Activated CD4-positive, alpha-beta T cell treated with anti-CD3 and anti-CD28 coated beads, Interleukin-2, Interleukin-6, amounts not matched to agents 100 ng/mL and 50 ng/mL, durations not matched to agents 16 hours and 8 hours (primary cell): ENCODE data around the gene PPIF.

Source experiments
- DNase-seq: peaks from one replicate; pipeline ENCODE4 v3.0.0-alpha.2; 2020

The PPIF gene

DNA sequence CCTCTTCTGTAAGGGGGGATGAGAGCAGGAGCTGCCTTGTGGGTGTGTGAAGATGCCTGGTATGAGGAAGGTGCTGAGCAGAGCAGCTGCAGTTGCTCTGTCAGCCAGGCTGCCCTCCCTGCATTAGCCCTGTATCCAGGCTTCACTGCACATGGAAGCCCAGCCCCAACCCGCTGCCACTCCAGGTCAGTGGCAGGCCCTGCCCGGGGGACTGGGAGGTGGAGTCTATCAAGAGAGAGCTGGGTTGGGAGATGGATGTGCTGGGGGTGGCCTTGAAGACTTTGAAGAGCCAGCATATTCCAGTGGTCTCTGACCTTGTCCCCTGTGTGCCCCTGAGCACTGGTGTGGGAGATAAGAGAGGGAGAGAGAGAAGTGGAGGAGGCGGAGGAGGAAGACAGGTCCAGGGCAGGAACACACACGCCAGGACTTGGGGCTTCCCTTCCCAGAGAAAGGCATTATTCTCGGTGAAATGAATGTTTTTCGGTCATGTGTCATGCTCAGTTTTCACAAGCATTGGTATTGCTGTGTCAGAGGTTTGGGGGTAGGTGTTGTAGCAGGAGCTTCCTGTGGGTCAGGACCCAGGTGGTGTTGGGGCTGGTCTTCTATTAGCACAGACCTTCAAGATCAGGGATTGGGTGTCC, 2.6 kb downstream of the PPIF start:
- no peak for DNase-seq

DNA sequence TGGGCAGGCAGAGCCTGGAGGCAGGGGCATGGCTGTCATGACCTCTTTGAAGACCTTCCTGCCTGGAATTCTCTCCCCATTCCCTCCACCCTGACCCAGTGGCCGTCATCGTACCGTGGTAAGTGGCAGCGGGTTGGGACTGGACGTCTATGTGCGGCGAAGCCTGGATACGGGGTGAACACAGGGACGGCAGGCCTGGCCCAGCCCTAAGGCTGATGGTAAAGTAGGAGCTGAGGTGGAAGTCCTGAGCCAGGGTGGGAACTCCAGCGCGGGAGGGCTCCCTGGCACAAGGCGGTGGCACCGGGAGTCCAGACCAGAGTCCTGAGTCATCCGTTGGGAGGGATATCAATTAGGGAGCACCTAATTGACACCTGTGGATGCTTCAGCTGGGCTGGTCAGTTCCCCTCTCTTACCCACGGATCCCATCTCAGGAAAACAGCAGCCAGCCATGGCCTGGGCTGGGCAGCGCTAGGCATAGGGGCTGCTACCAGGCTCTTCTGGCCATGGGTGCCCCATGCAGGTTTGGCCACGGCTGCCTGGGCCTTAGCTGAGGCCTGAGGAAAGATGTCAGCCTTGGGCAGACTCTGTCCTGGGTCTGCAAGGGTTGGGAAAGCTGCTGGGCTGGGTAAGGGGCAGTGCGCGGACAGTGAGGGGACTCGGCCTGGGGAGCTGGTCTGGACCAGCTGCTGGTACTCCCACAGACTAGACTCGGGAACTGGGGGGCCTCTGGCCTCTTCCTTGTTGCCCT, 3.3 kb downstream of the PPIF start:
- no peak for DNase-seq

DNA sequence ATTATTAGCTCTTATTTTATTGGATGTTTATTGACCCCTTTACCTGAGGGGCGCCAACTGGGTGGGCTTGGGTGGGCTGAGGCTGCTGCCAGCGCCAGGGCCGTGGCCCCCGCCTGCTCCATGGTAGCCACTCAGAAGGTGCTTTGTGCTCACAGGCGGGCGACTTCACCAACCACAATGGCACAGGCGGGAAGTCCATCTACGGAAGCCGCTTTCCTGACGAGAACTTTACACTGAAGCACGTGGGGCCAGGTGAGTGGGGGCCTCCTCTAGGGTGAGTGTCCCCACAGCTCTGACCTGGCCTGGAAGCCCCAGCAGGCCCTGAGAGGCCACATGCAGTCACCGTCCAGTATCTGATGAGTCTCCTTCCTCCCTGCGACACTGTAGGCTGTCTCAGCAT, 4.1 kb downstream of the PPIF start:
- no peak for DNase-seq

DNA sequence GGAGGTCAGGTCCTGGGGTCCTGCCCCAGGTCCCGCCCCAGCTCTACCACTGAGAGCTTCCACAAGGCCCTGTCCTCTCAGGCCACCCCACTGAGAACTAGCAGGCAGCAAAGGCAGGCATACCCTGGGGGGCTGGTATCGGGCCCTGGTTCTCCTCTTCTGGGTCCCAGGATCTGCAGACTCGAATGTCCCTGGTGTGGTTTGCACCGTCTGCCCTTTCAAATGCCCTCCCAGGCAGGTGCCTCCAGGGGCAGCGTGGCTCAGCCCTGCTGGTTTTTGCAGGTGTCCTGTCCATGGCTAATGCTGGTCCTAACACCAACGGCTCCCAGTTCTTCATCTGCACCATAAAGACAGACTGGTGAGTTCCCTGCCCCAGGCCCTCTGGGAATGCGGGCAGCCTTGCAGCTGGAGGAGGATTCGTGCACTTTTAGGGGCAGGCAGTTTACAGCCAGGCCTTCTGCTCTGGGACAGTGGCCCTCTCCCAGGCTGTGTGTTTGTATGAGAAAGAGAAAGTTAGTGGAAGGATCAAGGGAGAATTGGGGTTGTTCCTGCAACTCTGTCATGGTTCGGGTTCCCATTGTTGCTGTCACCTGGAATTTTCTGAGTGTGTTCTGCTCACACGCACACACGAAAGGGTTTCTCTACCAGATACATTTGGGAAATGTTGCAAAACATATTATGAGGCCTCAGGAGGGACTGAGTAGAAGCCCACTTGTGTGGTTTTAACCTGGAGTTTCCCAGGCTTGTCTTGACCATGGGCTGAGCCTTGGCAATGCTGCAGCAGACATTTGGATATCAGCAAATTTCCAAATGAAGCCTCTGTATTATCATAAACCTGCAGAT, 5.0 kb downstream of the PPIF start:
- DNase-seq, result no peak

DNA sequence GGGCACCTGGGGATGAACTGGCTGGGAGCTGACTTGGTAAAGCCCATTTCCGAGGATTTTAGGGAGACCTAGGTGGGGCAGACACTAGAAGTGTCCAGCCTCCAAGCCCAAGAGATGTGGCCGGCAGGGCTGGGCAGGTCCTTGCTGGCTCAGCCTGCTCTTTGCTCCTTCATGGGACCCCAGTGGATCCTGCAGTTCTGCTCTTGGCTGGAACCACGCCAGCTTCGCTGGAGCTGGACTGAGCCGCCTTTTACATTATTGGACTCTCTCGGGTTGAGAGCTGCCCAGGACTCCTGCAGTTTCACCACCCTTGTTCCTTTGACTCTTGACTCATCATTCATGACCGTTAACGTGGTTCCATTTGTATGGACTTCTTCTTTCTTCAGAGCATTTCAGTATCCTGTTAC, 5.7 kb downstream of the PPIF start:
- DNase-seq, result no peak

DNA sequence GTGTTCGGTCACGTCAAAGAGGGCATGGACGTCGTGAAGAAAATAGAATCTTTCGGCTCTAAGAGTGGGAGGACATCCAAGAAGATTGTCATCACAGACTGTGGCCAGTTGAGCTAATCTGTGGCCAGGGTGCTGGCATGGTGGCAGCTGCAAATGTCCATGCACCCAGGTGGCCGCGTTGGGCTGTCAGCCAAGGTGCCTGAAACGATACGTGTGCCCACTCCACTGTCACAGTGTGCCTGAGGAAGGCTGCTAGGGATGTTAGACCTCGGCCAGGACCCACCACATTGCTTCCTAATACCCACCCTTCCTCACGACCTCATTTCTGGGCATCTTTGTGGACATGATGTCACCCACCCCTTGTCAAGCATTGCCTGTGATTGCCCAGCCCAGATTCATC, 6.5 kb downstream of the PPIF start:
- no peak for DNase-seq

DNA sequence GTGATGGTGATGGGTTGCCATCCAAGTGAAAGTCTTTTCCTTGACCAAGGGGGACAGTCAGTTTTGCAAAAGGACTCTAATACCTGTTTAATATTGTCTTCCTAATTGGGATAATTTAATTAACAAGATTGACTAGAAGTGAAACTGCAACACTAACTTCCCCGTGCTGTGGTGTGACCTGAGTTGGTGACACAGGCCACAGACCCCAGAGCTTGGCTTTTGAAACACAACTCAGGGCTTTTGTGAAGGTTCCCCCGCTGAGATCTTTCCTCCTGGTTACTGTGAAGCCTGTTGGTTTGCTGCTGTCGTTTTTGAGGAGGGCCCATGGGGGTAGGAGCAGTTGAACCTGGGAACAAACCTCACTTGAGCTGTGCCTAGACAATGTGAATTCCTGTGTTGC, 6.9 kb downstream of the PPIF start:
- DNase-seq, result no peak

DNA sequence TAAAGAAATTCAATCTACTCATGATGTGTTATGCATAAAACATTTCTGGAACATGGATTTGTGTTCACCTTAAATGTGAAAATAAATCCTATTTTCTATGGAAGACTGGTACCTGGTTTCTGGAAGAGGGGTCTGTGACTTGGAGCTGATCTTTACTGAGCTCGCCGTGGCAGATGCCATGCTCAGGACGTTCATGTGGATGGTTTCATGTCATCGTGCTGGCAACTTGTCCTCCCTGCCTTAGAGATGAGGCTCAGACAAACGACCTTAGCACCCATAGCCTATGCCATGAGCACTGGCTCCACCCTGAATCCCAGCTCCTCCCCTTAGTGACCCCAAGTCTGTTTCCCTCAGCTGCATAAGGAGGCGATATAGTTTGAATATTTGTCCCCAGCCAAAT, 7.3 kb downstream of the PPIF start:
- DNase-seq, result no peak

DNA sequence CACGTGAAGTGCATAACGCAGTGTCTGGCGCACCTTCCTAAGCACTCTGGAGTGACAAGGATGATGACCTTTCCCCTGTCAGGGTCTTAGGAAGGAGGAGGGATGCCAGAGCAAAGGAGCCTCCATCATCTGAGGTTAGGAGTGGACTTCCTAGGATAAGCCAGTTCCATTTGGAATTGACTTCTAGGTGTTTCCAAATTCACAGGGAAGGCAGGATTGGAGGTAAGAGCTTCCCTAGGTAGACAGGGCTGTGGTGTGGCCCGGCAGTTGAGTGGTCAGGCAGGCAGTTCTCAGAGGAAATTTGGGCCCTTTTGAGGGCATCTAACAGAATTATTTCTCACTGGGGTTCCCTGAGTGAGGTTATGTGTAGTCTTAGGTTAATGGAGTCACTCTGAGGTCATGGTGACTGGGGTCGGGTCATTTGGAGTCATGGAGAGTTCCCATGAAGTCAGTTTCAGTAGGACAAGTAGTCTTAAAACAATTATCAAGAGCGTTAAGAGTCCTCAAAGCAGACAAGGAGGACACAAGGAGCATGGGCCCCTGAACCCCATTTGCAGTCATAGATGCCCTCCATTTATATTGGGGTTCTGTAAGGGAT, 8.2 kb downstream of the PPIF start:
- no peak for DNase-seq

DNA sequence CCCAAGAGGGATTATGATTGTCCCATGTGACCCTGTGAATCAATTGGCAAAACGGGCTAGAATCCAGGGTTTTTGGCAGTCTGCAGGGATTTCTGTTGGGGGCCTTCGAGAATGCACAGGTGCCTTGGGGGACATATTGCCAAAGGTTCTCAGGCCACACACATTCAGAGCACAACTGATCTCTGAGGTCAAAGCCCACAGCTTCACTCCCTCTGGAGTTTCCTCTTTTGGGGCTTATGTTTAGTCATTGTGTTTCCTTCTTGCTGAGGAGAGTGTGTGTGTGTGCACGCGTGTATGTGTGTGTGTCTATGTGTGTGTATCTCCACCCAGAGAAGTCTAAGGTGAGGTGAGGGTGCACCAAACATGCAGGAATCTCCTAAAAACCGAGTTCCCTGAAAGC, 8.8 kb downstream of the PPIF start:
- DNase-seq, result peak; percentile 42

DNA sequence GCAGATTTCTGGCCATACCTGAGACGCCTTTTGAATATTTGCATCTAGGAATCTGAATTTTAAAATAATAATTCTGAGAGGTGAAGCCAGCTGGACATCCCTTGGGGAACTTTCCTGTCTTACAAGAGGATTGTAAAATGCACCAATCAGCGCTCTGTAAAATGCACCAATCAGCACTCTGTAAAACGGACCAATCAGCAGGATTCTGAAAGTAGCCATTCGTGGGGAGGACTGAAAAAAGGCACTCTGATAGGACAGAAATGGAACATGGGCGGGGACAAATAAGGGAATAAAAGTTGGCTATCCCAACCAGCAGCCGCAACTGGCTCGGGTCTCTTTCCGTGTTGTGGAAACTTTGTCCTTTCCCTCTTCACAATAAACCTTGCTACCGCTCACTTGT, 9.9 kb downstream of the PPIF start:
- DNase-seq, result no peak

DNA sequence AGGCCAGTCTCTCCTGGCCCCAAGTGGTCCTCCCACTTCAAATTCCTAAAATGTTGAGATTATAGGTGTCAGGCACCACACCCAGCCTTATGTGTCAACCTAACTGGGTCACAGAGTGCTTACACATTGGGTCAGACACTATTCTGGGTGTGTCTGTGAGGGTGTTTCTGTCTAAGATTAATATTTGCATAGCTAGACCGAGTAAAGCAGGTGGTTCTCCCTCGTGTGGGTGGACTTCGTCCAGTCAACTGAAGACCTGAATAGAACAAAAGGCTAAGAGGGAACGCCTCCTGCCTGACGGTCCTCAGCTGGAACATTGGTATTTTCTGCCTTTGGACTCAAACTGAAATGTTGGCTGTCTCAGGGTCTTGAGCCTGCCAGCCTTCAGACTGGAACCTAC, 11.5 kb downstream of the PPIF start:
- no peak for DNase-seq

DNA sequence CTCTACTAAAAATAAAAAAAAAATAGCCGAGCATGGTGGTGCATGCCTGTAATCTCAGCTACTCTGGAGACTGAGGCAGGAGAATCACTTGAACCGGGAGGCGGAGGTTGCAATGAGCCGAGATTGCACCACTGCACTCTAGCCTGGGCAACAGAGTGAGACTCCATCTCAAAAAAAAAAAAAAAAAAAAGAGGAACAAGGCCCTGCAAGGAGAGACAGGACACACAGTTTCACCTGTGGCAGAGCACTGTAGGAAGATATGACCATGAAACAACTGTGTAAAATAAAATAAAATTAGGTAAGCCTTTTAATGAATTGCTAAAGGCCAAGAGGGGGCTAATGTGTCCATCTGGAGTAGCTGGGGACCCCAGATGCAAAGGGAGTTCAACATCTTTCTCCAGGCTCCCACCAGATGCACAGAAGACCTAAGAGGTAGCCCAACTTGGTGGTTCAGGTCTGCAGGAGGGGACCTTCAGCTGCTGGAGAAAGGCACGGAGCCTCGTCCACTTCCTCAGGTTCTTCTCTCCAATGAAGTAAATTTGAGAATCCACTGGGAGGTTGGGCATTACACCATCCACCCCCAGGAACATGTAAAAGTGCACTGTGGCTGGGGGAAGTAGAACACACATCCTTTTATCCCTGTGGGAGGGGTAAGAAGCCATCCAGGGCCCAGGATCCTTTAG, 12.7 kb downstream of the PPIF start:
- DNase-seq, result no peak

DNA sequence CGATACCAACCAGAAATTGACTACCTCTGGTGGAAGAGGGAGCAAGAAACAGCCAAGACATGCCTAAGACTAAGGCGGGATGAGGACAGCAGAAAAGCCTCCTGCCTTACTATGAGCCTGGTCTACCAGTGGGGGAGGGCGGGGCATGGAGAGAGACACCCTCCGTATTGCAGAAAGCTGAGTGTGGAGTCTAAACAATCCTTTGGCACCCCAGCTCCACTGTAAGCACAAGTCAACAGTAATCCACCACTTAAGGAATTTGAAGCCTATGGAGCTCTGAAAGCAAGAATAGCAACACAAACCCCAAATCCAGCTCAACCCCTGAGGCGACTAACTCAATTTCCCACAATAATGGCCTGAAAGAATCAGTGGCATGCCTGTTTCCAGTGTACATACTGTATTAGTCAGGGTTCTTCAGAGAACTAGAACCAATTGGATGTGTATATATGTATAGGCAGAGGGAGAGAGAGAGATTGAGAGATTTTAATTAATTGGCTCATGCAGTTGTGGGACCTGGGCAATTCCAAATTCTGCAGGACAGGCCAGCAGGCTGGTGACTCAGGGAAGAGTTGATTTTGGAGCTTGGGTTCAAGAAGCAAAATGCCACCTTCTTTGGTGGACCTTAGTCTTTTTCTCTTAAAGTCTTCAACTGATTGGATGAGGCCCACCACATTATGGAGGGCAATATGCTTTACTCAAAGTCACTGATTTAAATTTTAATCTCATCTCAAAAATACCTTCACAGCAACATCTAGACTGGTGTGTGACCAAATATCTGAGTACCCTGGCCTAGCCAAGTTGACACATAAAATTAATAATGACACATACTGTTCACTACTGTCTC, 13.5 kb downstream of the PPIF start:
- DNase-seq, result no peak

DNA sequence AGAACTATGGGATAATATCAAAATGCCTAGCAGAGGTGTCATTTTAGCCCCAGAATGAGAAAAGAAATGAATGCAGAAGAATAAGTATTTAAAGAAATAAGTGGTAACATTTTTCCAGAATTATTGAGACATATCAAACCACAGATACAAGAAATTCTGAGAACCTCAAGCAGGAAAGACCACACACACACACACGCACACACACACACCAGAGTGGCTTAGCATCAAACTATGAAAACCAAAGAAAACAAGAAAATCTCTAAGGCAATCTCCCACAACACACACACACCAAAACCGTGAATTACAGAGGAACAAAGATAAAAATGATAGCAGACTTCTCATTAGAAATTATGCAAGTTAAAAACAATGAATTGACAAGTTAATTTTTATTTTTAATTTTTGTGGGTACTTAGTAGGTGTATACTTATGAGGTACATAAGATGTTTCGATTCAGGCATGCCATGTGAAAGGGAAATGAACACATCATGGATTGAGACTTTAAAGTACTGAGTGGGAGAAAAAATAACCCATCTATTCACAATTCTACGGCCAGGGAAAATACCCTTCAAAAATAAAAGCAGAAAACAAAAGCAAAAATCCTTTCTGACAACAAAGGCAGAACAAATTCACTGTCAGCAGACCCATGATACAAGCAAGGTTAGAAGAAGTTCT, 14.6 kb downstream of the PPIF start:
- DNase-seq, result no peak

DNA sequence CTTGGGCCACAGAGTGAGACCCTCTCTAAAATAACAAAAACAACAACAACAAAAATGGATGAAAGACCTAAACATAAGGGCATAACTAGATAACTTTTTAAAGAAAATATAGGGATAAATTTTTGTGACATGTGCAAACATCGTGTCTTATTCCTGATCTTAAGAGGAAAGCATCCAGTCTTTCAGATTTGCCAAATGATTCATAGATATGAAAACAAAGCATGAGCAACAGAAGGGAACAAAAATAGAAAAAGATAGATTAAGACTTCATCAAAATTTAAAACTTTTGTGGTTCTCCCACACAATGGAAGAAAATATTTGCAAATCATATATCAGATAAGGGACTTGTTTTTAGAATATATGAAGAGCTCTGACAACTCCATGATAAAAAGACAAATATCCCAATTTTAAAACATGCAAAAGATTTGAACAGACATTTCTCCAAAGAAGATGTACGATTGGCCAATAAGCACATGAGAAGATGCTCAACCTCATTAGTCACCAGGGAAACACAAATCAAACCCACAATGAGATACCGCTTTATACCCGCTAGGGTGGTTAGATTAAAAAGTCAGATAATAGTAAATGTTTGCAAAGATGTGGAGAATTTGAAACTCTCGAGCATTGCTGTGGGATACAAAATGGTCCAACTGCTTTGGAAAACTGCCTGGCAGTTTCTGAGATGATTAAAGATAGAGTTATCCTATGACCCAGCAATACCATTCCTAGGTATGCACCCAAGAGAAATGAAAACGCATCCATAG, 20.3 kb downstream of the PPIF start:
- DNase-seq, result no peak

DNA sequence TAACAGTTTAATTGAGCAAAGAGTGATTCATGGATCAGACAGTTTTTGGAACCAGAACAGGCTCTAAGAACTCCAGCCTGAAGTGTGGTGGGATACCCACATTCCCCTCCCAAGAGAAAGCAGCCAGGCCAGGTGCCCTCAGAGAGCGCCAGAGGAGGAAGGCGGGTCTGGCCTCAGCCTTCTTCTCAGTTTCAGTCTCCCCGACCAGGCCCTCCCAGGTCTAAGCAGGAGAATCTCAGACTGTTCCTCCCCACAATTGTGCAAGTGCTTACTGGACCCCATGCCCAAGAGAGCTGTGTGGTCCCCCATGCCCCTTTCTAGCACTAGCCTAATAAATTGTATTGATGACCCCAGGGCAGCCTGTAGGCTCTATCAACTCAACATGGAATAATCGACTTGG, 25.6 kb downstream of the PPIF start:
- DNase-seq, result no peak

DNA sequence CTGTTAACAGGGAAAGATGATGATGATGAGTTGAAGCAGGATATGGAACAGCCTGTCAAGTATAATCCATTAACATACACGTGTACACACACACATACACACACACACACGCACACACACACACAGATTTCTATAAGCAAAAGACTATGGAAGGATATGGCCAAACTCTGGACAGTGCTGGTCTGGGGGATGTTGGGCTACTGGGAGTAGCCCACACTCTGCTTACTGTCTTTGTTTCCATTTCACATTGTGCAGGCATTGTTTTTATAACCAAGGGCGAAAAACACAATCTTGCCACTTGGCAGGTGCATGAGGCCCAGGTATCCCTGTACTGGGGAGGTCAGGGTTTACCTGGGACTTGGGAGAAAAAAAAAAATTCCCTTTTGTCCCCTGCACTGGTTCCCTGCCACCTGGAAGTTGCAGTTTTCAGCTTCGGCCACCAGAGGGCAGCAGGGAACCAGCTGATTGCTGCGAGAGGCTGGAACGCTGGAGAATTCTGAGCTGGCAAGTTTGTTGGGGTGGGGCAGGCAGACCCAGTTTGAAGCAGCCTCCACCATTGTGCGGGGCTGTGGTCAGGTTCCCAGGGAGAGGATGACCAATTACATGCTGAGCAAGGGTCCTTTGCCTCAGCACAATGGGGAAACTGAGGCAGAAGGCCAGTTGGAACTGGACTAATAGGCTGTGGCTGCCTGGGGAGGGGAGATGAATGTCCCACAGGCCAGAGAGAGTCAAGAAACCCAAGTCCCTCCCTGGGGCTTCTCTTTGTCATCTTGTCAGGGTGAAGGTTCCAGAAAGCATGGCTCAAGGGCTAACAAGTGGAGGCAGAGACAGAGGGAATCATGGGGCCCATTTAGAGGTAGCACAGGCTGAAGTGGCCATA, 27.3 kb downstream of the PPIF start:
- peak; percentile 82 for DNase-seq

DNA sequence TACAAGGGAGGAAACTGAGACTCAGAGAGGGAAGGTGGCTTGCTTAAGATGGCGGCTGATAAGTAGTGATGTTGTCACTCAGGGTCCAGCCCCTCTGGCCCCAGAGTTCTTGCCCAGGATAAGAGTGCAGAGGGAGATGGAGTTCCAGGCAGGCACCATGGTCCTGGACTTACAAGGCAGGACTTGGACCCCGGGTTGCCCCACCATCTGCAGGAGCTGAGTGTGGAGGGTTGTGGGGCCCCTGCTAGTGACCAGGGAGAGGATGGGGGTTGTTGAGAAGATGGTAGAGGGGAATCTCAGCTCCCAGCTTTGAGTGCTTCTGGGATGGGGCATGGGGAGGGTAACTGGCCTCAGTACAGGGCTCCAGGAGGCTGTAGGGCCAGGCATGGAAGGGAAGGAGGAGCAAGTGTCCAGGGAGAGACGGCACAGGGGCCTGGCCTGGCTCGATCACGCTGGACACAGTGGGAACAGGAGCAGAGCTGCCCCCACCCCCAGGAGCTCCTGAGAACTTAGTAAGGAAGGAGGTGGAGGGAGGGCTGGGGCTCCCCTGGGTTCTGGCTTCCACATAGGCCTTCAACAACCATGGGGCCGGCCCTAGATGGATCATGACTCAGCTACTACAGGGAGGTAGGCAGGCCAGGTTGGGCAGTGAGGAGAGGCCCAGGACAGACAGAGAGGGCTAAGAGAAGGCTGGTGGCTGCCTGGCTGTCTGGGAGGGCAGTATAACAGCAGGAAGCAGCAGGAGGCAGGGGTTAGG, 28.2 kb downstream of the PPIF start:
- no peak for DNase-seq
